ENCODE measurements around the gene MFNG. TPM values are rescaled to one million over a fixed set of nuclear protein-coding genes. Genes with fewer than 3 reads are reported as not detected.

The MFNG gene
- total RNA-seq, 3 donors from 2014 or later, result 9.4 to 20.6 (median 17.8) TPM

GRCh38 chr22:37476389-37477329, 9.5 kb downstream of the MFNG start:
- Histone ChIP-seq H3K4me3 (no peak overlapping the region), H3K4me1 (no peaks in the 10 kb centered on the region), H3K9me3 (no peaks in the 10 kb centered on the region), H3K27ac (no peak overlapping the region), H3K36me3 (no peaks in the 10 kb centered on the region), H3K27me3 (peaks cover 0 to 4% of the 10 kb centered on the region in 2 donors)
- intact Hi-C loops (cut with DNase I; ENCODE audit: low total_unique reads), result no loop called here
- DNase-seq (ENCODE audit: low spot score in 2 of 2), result no peak
- TF ChIP-seq POLR2A (IDR thresholded peaks at IDR 0.05) (no peak), POLR2AphosphoS5 (IDR thresholded peaks at IDR 0.05) (no peak), CTCF (IDR thresholded peaks at IDR 0.05) (no peak)

- peaks cover 0 to 4% of the 10 kb centered on the region in 2 donors for H3K27me3 ChIP-seq
- H3K36me3 ChIP-seq, result no peaks in the 10 kb centered on the region
- H3K9me3 ChIP-seq, result no peaks in the 10 kb centered on the region
- no peaks in the 10 kb centered on the region for H3K4me1 ChIP-seq
- H3K4me3 ChIP-seq, result no peak overlapping the region
- TF ChIP-seq POLR2A (IDR thresholded peaks at IDR 0.05) (no peak), CTCF (IDR thresholded peaks at IDR 0.05) (no peak), POLR2AphosphoS5 (IDR thresholded peaks at IDR 0.05) (no peak)
- H3K27ac ChIP-seq, result no peak overlapping the region
- DNase-seq (ENCODE audit: low spot score in 2 of 2), result no peak
- intact Hi-C loops (cut with DNase I; ENCODE audit: low total_unique reads), result no loop called here
Observed at GRCh38 chr22:37474447-37475090, 11.6 kb downstream of the MFNG start.

- Histone ChIP-seq H3K4me3 (no peak overlapping the region), H3K4me1 (no peaks in the 10 kb centered on the region), H3K27me3 (peaks cover 0 to 4% of the 10 kb centered on the region in 2 donors), H3K9me3 (no peaks in the 10 kb centered on the region), H3K36me3 (no peaks in the 10 kb centered on the region), H3K27ac (no peak overlapping the region)
- TF ChIP-seq POLR2A (IDR thresholded peaks at IDR 0.05), result no peak
- no peak for TF ChIP-seq POLR2AphosphoS5 (IDR thresholded peaks at IDR 0.05)
- no peak for TF ChIP-seq CTCF (IDR thresholded peaks at IDR 0.05)
- DNase-seq (ENCODE audit: low spot score in 2 of 2), result no peak
- intact Hi-C loops (cut with DNase I; ENCODE audit: low total_unique reads), result no loop called here
Observed at GRCh38 chr22:37473437-37473946, 12.7 kb downstream of the MFNG start.

GRCh38 chr22:37472418-37473006, 13.7 kb downstream of the MFNG start:
- H3K27ac ChIP-seq, result no peak overlapping the region
- no peak overlapping the region for H3K4me3 ChIP-seq
- no peaks in the 10 kb centered on the region for H3K4me1 ChIP-seq
- intact Hi-C loops (cut with DNase I; ENCODE audit: low total_unique reads), result no loop called here
- no peaks in the 10 kb centered on the region for H3K9me3 ChIP-seq
- no peaks in the 10 kb centered on the region for H3K36me3 ChIP-seq
- peaks cover 0 to 4% of the 10 kb centered on the region in 2 donors for H3K27me3 ChIP-seq
- TF ChIP-seq POLR2AphosphoS5 (IDR thresholded peaks at IDR 0.05), result no peak
- peak in 1 of 3 donors; percentile 29 for TF ChIP-seq CTCF (IDR thresholded peaks at IDR 0.05)
- no peak for DNase-seq (ENCODE audit: low spot score in 2 of 2)
